ENCODE measurements around the gene EZR.
"Not testable (repeated sequence)": the region's sequence is repeated elsewhere in the genome, so short reads cannot be mapped to it uniquely, and the experiment has no call there.

The EZR gene

GRCh38 chr6:158793432-158793831 is 25.7 kb downstream of the EZR start:
- DNase-seq, result no peak

DNA sequence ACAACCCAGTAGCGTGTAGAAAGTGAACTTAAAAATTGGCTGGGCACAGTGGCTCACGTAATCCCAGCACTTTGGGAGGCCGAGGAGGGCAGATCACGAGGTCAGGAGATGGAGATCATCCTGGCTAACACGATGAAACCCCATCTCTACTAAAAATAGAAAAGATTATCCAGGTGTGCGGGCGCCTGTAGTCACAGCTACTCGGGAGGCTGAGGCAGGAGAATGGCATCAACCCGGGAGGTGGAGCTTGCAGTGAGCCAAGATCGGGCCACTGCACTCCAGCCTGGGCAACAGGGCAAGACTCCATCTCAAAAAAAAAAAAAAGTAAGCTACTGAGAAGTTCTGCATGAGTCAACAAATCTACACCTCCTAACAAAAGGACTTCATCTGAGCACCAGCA is 26.7 kb downstream of the EZR start:
- not testable (repeated sequence) for DNase-seq

DNA sequence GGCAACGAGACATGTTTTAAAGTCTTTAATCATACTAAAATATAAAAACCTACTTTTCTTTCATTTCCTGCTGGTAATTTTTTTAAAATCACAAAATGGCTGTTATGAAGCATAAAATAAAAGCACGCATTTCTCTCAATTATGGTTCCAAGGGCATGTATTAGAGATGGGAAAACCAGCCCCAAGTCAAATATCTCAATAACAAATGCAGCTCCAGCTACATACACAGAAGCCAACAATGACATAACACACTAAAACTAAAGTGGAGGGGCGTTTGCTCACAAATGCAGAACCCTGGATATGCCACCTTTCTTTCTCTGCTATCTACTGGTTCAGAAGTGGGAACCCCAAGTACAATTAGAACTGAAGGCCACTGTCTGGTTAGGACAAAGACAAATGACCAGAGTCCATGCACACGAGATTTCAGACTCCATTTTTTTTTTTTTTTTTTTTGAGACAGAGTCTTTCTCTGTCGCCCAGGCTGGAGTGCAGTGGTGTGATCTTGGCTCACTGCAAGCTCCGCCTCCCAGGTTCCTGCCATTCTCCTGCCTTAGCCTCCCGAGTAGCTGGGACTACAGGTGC is 27.8 kb downstream of the EZR start:
- no peak for DNase-seq

GRCh38 chr6:158789115-158789917 is 29.9 kb downstream of the EZR start:
- no peak for DNase-seq

DNA sequence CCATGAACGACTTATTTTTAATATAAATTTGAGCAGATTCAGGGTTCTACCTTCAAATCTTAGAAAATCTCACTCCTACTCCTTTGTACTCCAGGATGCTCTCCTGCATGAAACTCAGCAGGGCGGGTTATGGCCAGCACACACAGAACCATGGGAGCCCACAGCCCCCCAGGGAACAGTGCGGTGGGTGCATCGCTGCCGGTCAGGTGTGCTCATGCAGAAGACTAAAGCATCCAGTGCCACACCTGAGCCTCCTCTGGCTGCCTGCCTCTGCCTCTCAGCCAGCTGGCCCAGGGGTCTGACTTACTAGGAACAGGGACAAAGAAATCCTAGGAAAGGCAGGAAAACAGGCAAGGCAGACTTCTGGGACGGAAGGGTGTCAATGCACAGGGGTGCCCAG is 31.8 kb downstream of the EZR start:
- no peak for DNase-seq

DNA sequence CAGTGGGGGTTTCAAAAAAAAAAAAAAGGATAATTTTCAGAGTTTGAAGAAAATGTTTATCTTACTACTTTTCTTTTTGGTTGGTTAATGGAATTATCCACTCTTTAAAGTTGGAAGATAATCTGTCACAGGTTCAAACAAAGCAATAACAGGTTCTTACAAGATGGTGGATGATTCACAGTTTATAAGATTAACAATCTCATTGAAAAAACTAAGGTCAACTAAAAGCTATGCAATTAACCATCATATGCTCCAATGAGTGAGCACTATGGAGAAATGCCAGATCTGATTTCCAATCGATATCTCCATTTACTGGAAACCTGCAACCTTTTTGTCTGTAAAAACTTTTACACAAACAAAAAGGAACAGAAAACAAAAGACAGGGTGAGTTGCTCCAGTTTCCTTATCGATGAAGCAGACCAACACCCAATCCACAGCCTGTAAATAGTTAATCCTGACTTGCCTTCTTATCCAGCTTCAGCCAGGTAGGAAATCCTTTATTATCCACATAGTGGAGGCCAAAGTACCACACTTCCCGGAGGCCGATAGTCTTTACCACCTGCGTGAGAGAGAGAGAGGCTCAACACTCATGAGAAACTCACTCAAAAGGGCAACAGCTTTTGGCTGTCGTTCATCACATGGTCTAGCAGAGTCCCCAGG is 32.4 kb downstream of the EZR start:
- no peak for DNase-seq

GRCh38 chr6:158785036-158785435 is 34.1 kb downstream of the EZR start:
- no peak for DNase-seq

- peak; percentile 94 for DNase-seq
Measured at GRCh38 chr6:158784505-158784904, 34.7 kb downstream of the EZR start.

DNA sequence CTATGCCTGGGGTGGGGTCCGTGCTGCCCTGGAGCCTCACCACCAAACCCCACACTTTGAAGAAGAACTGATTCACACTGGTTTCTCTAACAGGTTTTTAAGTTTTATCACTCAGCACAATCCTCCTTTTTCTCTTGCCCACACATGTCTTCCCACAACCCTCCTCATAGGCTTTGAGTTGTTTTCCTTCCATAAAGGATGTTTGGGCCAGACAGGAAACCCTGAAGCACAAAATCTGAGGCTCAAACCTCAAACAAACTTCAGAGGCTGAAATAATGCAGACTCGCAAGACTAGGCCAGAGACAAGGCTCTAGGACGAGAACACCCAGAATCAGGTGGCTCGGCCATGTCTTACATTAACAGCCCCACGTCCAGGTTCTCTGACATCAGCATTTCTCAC is 35.3 kb downstream of the EZR start:
- no peak for DNase-seq

DNA sequence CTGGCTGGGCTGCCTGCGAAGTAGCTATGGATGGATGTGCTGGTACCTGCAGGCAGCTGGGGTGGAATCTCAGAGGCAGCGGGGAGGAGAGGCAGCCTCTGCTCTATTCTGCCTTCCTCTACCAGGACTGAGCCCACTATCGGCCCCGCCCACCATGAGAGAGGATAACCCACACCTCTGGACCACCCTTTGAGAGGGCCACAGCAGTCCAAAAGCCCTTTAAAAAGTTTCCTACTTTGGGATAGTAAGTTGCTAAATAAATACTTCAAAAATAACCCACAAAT is 36.1 kb downstream of the EZR start:
- DNase-seq, result no peak

DNA sequence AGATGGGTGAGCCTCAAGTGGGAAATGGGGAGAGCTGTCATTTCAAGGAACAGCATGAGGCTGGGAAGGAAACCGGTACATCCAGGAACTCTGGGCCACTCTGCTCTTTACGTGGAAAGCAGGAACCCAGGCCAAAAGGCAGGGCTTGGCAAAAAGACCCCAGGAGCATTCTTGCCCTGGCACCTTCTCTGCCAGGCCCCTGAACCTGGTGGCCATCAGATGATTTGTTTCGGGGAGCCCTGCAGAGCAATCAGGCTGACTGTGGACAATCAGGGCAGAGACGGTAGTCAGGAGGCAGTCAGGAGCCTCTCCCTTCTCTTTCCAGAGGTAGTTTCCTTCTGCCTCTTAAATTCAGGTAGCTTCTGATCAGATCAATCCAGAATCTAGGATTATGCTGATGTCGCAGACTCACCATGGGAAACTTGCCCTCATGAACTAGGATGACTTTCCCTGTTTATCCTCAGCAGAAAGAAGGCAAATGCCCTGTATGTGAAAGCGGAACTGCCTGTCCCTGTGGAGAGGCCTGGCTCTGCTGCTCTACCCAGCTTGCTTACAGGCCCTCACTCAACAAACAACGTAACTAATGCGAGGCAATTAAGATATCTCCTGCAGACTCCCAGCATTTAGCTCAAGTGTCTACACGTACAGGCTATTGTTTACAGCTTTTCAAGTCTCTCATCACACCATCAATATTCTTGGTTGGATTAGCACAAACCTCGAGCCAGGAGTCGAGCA is 36.6 kb downstream of the EZR start:
- no peak for DNase-seq

GRCh38 chr6:158781692-158782373 is 37.3 kb downstream of the EZR start:
- DNase-seq, result no peak

GRCh38 chr6:158780988-158781691 is 38.0 kb downstream of the EZR start:
- no peak for DNase-seq

DNA sequence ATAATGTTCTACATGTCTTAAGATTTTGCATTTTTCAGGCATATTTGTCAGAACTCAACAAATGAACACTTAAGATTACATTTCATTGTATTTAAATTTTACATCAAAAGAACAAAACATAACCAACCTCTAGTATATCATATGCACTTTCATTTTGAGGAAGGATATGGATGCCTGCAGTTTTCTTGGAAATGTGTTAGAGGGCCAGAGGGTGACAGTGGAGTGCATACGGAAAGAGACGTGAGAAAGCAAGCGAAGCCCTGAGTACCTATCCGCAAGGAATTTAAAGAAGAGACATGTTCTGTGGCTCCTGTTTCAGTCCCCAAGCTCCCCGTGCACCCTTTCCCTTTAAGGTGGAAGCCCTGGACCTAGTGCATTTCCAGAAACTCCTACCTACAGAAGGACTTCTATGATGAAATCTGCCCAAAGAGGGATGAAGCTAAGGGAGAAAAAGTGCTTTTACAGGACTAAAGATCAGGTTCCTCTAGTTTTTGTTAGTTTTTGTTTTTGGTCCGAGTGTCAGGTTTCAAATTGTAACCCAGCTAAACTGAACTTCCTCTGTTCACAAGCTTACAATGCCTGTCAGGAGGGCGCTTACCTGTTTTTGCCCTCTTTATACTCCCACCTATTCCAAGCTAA is 38.8 kb downstream of the EZR start:
- no peak for DNase-seq

- DNase-seq, result no peak
Measured at GRCh38 chr6:158778005-158778527, 41.1 kb downstream of the EZR start.

GRCh38 chr6:158777510-158777909 is 41.7 kb downstream of the EZR start:
- DNase-seq, result no peak

- DNase-seq, result no peak
Measured at GRCh38 chr6:158776737-158777136, 42.4 kb downstream of the EZR start.

DNA sequence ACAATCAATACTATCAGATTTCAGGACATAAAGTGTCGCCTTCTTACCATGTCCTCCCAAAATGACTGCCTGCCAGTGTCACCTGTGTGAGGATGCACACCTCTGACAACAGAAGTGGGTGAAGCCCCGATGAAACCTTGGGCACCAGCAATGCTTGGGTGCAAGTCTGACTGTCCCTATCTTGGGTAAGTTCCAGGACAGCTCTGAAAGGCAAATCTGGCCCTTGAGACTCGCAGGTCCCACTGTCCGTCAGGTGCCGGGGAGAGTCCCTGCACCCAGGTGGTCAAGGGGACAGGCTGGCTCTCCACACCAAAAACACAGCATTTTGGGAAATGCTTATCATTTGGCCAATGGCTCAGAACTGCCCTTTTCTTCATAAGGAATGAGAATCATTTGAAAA is 43.3 kb downstream of the EZR start:
- DNase-seq, result no peak

DNA sequence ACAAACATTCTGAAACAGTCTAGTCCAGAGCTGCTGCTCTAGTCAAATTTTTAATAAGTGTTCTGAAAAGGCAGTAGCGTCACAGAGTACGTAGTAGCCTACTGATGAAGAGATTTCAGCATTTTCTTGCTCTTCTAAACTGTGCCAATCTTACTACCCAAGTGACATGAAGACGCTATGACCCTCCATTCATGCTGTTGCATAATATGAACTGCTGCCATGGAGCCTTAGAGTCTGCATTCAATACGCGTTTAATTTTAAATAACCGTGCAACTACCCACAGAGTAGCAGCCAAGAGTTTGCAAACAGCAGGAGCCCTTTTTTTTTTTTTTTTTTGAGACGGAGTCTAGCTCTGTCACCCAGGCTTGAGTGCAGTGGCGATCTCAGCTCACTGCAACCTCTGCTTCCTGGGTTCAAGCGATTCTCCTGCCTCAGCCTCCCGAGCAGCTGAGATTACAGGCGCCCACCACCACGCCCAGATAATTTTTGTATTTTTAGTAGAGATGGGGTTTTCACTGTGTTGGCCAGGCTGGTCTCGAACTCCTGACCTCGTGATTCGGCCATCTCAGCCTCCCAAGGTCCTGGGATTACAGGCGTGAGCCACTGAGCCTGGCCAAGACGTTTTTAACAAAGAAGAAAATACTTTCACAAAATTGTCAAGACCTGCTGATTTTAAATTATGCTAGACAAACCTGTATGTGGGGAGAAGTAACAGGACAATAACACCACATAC is 44.3 kb downstream of the EZR start:
- no peak for DNase-seq

DNA sequence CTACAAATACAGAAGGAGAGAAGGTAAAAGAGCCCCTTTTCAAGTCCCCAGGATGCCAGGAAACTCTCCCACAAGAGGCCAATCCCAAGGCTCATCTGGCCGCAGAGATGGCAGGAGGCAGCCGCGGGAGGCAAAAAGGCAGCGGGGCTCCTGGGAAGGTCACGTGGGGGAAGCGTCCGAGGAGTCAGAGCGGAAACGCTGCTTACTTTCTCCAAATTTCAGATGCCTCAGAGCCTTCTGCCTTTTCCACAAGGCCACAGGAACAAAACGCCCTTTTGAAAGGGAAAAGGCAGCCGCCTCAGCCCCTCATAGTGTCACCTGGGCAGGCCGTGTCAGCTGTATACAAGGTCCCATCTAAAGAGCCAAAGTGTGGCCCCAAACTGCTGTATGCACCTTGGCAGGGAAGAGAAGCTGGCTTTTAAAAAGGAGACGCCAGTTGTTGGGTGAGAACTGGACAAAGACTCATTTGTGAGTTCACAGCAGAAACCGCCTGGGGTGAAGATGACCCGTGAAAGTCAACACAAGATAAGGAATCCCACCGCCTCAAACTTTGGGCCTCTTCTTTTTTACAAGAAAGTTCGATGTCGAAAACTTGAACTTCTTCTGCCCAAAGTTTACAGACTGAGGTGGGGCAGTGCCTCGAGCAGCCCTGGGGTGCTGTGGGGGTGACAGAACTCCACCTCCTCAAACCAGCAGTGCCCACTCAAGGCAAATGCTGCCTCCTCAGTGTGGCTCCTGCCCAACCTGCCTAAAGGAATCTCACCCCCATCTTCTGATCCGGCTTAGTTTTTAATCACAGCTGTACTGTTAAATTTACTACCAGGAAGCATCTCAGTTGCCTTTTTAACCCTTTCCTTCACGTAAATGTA is 45.4 kb downstream of the EZR start:
- no peak for DNase-seq

All from kidney glomerular epithelial cell (primary cell).